ENCODE results near the gene SEMA4B. TPM values are rescaled to one million over a fixed set of nuclear protein-coding genes. Genes with fewer than 3 reads are reported as not detected.

The SEMA4B gene
- total and polyA plus RNA-seq, 9 of the 15 experiments (the other 6 are each of a cell fraction or from before 2014, with no cell fraction given) = 1.3 to 33.6 (median 11.0) TPM

- H2AFZ ChIP-seq (ENCODE audit: low read depth, low read length) = no peak overlapping the region
- H4K20me1 ChIP-seq (replicated peaks; ENCODE audit: control insufficient read depth, insufficient read depth, low read length) = 0 out of 2 replicates have a peak, but pooled peaks cover 4% of the 10 kb centered on the region
- no TSS peak for BruUV-seq (replicated peaks)
- 75% methylated on average over 12 of the region's 13 CpGs for WGBS (ENCODE audit: insufficient coverage, low coverage, missing lambda C conversion rate)
- peak overlapping the region; percentile 83 for H3K27ac ChIP-seq (ENCODE audit: extremely low read depth, low read depth, low read length)
- FAIRE-seq = no peak
- DNase-seq (ENCODE audit: extremely low read depth in 1 of 4, low spot score in 3 of 4) = no peak
- peak overlapping the region; percentile 79 to 93 for H3K9ac ChIP-seq (ENCODE audit: insufficient read depth in 1 of 2, low read depth in 2 of 2, low read length in 2 of 2)
- H3K36me3 ChIP-seq (ENCODE audit: control insufficient read depth, insufficient read depth, low read length) = peaks cover 56% of the 10 kb centered on the region
- CTCF ChIA-PET (ENCODE audit: low intra/inter-chr PET ratio) = interaction anchor here (0.7 to 1.4 kb wide), 2 partner anchors 89 to 463 kb away, joined by 3 to 4 read pairs; no protein-coding TSS in a partner anchor
- peak overlapping the region; percentile 94 for H3K4me2 ChIP-seq (ENCODE audit: insufficient read depth, low read length)
- POLR2A ChIA-PET = interaction anchor here (0.6 to 2.0 kb wide), 7 partner anchors 8 to 547 kb away, joined by 3 to 15 read pairs (median 3); partner anchors contain the start of gene SEMA4B
- H3K9me3 ChIP-seq (replicated peaks; ENCODE audit: control insufficient read depth, insufficient read depth, low read depth, low read length) = no peaks in the 10 kb centered on the region
- H3K9me1 ChIP-seq (ENCODE audit: control insufficient read depth, insufficient read depth, low read length) = no peaks in the 10 kb centered on the region
- H3K4me3 ChIP-seq = peak overlapping the region; percentile 78
- peaks cover 32% of the 10 kb centered on the region for H3K79me2 ChIP-seq (ENCODE audit: control insufficient read depth, insufficient read depth, low read length)
- in situ Hi-C loops (cut with MboI) (loop anchor here (10.0 kb wide), 1 partner anchor 447 kb away; no protein-coding TSS in a partner anchor), intact Hi-C loops (cut with micrococcal nuclease) (loop anchor here (5.0 kb wide), 1 partner anchor 55 kb away; no protein-coding TSS in a partner anchor)
- H3K4me1 ChIP-seq (replicated peaks in 1 of 2; ENCODE audit: control insufficient read depth in 2 of 2, insufficient read depth in 2 of 2, low read length in 2 of 2) = peaks cover 7 to 43% of the 10 kb centered on the region in 2 experiments; a peak in 3 of 5 replicates
- H3K27me3 ChIP-seq (ENCODE audit: control insufficient read depth in 2 of 2, insufficient read depth in 2 of 2, low read length in 2 of 2) = no peaks in the 10 kb centered on the region
- no peak for ATAC-seq
- TF ChIP-seq GABPB2 (CRISPR knock-in tag; conservative IDR thresholded peaks at IDR 0.05) (no peak), KLF6 (CRISPR knock-in tag; IDR thresholded peaks at IDR 0.05; ENCODE audit: borderline replicate concordance) (no peak), ZFPM2 (CRISPR knock-in tag; IDR thresholded peaks at IDR 0.05) (no peak), NR4A1 (CRISPR knock-in tag; IDR thresholded peaks at IDR 0.05) (no peak), NR4A1 (tag; IDR thresholded peaks at IDR 0.05) (no peak), NKRF (IDR thresholded peaks at IDR 0.05; ENCODE audit: borderline replicate concordance) (no peak), ERF (CRISPR knock-in tag; IDR thresholded peaks at IDR 0.05) (no peak), BRD9 (IDR thresholded peaks at IDR 0.05; ENCODE audit: low read depth, partially characterized antibody) (no peak), HDAC6 (IDR thresholded peaks at IDR 0.05; ENCODE audit: low read depth, low read length) (no peak), FOXP1 (CRISPR knock-in tag; IDR thresholded peaks at IDR 0.05) (no peak), ZNF253 (CRISPR knock-in tag; conservative IDR thresholded peaks at IDR 0.05) (no peak), MAZ (CRISPR knock-in tag; conservative IDR thresholded peaks at IDR 0.05 in 1 of 2, IDR thresholded peaks at IDR 0.05 in 1 of 2) (no peak), XRCC3 (IDR thresholded peaks at IDR 0.05) (no peak), CBX8 (IDR thresholded peaks at IDR 0.05; ENCODE audit: borderline replicate concordance, extremely low read depth, low read depth, low read length, poor library complexity, severe bottlenecking) (no peak), ZNF431 (CRISPR knock-in tag; IDR thresholded peaks at IDR 0.05) (no peak), PTTG1 (tag; IDR thresholded peaks at IDR 0.05; ENCODE audit: low read depth) (no peak), CHD2 (IDR thresholded peaks at IDR 0.05; ENCODE audit: low read depth, low read length) (no peak)
These were observed 31.1 kb downstream of the SEMA4B start for GRCh38 chr15:90232196-90232595.
